Hair follicular keratinocyte (primary cell): ENCODE results near the gene KIF17. TPM values are rescaled to one million over a fixed set of nuclear protein-coding genes. Genes with fewer than 3 reads are reported as not detected.

ENCODE experiments used
- total RNA-seq: library from RNA; depleted of rRNA; stranded (reverse); fragments of >200 nt; gene quantifications from 2 replicates; pipeline ENCODE4 v1.2.3, GENCODE V29; 2015

The KIF17 gene
- 0.94 and 4.1 TPM in 2 replicates for total RNA-seq

GRCh38 chr1:20717452-20718342 is at the start of gene KIF17:
TSS of gene KIF17 (minus strand) at chr1:20718007. CDS start at chr1:20717706, 301 bp downstream.

GRCh38 chr1:20732588-20733359 is 15.0 kb upstream of the KIF17 start, which contains the start of gene SH2D5:
TSS of gene SH2D5 (minus strand) at chr1:20732703. CDS start at chr1:20728044, 4,659 bp downstream.

GRCh38 chr1:20661207-20662109 is 56.3 kb downstream of the KIF17 start, which contains the start of gene DDOST:
TSS of gene DDOST (minus strand) at chr1:20661369. CDS start at chr1:20661350, 19 bp downstream.

GRCh38 chr1:20633190-20634064 is 84.4 kb downstream of the KIF17 start, which contains the start of gene PINK1:
TSS of gene PINK1 (plus strand) at chr1:20633458. CDS start at chr1:20633549, 91 bp downstream.

Other genes with a start within 250 kb of the KIF17 start
- gene CAMK2N1, start 231.8 kb downstream of the KIF17 start, total RNA-seq: 18.5 and 26.4 TPM in 2 replicates
- gene MUL1, start 209.9 kb downstream of the KIF17 start, total RNA-seq: 30.5 and 34.2 TPM in 2 replicates
- 0.11 and 0.31 TPM in 2 replicates for gene FAM43B, start 165.4 kb downstream of the KIF17 start, total RNA-seq
- 24.3 and 35.7 TPM in 2 replicates for gene CDA, start 128.9 kb downstream of the KIF17 start, total RNA-seq
- 62.9 and 106 TPM in 2 replicates for gene PINK1, start 84.5 kb downstream of the KIF17 start, total RNA-seq
- gene DDOST, start 56.6 kb downstream of the KIF17 start, total RNA-seq: 377 and 487 TPM in 2 replicates
- gene SH2D5, start 14.7 kb upstream of the KIF17 start, total RNA-seq: 77.1 and 90.8 TPM in 2 replicates
- 96.5 and 114 TPM in 2 replicates for gene HP1BP3, start 69.3 kb upstream of the KIF17 start, total RNA-seq